Measurements from ENCODE around the gene REL.

The REL gene

DNA sequence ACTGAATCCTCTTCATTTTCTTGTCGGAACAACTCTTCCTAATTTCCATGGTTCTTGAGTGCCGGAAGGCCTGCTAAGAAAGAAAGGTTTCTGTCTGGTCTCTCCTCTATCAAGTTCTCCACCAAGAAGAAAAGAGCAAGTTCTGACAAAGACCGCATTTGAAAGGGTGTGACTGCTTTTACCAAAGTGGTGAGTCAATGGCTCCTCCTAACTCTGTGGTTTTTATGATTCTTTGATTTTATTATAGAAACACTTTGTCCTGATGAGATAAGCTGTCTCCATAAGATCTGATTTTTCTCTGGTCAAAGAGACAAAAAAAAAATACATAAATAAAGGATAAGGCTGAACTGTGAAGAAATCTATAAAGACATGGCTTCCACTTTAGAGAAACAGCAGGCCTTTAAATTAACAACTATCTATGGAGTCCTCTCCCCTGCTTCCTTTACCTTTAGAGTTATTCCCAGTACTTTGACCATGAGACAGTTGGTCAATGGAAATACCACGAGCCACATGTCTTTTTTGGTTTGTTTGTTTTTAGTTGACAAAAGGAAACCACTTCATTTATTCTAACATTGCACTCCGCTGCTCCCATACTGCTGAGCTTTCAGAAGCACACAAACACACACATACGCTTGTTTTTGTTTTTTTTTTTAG is 67.7 kb downstream of the REL start:
- TF ChIP-seq FOXP2 (optimal IDR thresholded peaks at IDR 0.05; ENCODE audit: borderline replicate concordance, extremely low read depth, extremely low read length, insufficient read depth) (no peak), SIN3A (IDR thresholded peaks at IDR 0.05; ENCODE audit: borderline replicate concordance, insufficient read depth, low read length) (no peak), POLR2AphosphoS5 (IDR thresholded peaks at IDR 0.05; ENCODE audit: low read depth, low read length) (no peak), TAF1 (IDR thresholded peaks at IDR 0.05; ENCODE audit: borderline replicate concordance, insufficient read depth, low read length) (no peak)
- TF ChIP-seq, protein P1, sequence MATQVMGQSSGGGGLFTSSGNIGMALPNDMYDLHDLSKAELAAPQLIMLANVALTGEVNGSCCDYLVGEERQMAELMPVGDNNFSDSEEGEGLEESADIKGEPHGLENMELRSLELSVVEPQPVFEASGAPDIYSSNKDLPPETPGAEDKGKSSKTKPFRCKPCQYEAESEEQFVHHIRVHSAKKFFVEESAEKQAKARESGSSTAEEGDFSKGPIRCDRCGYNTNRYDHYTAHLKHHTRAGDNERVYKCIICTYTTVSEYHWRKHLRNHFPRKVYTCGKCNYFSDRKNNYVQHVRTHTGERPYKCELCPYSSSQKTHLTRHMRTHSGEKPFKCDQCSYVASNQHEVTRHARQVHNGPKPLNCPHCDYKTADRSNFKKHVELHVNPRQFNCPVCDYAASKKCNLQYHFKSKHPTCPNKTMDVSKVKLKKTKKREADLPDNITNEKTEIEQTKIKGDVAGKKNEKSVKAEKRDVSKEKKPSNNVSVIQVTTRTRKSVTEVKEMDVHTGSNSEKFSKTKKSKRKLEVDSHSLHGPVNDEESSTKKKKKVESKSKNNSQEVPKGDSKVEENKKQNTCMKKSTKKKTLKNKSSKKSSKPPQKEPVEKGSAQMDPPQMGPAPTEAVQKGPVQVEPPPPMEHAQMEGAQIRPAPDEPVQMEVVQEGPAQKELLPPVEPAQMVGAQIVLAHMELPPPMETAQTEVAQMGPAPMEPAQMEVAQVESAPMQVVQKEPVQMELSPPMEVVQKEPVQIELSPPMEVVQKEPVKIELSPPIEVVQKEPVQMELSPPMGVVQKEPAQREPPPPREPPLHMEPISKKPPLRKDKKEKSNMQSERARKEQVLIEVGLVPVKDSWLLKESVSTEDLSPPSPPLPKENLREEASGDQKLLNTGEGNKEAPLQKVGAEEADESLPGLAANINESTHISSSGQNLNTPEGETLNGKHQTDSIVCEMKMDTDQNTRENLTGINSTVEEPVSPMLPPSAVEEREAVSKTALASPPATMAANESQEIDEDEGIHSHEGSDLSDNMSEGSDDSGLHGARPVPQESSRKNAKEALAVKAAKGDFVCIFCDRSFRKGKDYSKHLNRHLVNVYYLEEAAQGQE (IDR thresholded peaks at IDR 0.05; ENCODE audit: insufficient read depth in 1 of 2, low read depth in 2 of 2, low read length in 2 of 2): no peak

DNA sequence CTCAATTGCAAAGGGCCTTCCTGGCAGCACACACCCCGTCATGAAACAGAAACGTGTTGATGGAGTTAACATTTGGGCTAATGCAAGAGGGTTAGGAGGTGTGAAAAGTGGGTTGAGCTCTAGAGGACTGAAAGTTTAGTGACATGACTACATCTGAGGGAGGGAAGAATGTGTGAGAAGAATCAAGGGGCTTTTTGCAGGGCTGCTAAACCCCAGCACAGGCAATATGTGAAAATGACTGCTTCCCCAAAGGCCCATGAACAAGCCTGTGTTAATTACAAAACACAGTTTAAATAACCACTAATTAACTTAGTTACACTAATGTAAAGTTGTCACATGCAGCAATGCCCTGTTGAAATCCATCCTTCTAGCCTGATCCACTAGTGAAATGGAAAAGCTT is 72.8 kb downstream of the REL start:
- TF ChIP-seq, protein P1 (IDR thresholded peaks at IDR 0.05; ENCODE audit: insufficient read depth in 1 of 2, low read depth in 2 of 2, low read length in 2 of 2): no peak

DNA sequence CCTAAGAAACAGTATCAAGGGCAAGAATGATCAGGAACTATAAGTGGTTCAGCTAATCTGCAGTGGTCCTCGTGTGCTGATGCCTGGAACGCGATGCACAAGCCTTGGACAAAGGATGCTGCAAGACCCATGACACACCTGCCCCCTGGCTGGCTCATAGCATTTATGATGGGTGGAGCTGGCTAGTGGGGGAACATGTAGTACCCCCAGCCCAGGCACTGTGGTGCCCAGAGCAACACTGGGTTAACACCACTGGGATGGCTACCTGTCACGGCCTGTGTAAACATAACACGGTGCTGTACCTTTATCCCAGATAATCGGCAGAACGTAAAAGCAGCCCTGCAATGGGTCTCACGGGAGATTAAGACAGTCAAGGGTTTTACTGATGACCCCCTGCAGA is 75.8 kb downstream of the REL start:
- TF ChIP-seq FOXP2 (optimal IDR thresholded peaks at IDR 0.05; ENCODE audit: borderline replicate concordance, extremely low read depth, extremely low read length, insufficient read depth) (no peak), POLR2AphosphoS5 (IDR thresholded peaks at IDR 0.05; ENCODE audit: low read depth, low read length) (no peak), SIN3A (IDR thresholded peaks at IDR 0.05; ENCODE audit: borderline replicate concordance, insufficient read depth, low read length) (no peak)

DNA sequence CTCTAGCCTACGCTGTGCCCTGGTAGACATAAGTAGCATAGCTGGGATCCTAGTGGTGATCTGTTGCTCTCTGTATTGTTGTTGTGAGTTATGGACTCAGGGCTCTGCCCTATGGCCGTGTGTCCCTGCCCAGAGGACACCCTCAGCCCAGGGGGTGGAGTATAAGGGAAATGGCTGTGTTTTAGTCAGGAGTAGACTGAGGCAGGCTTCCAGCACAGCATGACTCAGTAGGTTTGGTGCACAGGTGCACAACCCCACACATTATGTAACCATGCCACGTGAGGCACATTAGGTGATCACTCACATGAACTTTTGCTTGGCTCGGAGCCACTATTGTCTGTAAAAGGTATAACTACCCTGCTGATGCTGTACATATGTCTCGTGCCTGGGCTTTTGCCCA is 76.3 kb downstream of the REL start:
- TF ChIP-seq POLR2AphosphoS5 (IDR thresholded peaks at IDR 0.05; ENCODE audit: low read depth, low read length) (no peak), TAF1 (IDR thresholded peaks at IDR 0.05; ENCODE audit: borderline replicate concordance, insufficient read depth, low read length) (no peak), FOXP2 (optimal IDR thresholded peaks at IDR 0.05; ENCODE audit: borderline replicate concordance, extremely low read depth, extremely low read length, insufficient read depth) (no peak), SIN3A (IDR thresholded peaks at IDR 0.05; ENCODE audit: borderline replicate concordance, insufficient read depth, low read length) (no peak)
- TF ChIP-seq, protein P1 (IDR thresholded peaks at IDR 0.05; ENCODE audit: insufficient read depth in 1 of 2, low read depth in 2 of 2, low read length in 2 of 2): no peak

DNA sequence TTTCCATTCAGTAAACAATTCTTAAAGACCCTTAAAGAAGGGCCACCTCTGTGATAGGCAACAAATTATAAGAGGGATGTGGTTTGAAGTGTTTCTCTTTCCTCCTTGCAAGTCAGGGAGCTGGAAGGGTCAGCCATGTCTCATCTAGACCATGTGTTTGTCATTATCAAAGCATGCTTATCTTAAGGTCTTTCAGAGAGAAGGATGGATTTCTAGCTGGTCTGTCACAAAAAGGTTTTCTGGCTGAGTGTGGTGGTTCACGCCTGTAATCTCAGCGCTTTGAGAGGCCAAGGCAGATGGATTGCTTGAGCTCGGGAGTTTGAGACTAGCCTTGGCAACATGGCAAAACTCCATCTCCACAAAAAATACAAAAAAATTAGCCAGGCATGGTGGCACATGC is 77.0 kb downstream of the REL start:
- TF ChIP-seq FOXP2 (optimal IDR thresholded peaks at IDR 0.05; ENCODE audit: borderline replicate concordance, extremely low read depth, extremely low read length, insufficient read depth) (no peak), POLR2AphosphoS5 (IDR thresholded peaks at IDR 0.05; ENCODE audit: low read depth, low read length) (no peak), SIN3A (IDR thresholded peaks at IDR 0.05; ENCODE audit: borderline replicate concordance, insufficient read depth, low read length) (no peak), TAF1 (IDR thresholded peaks at IDR 0.05; ENCODE audit: borderline replicate concordance, insufficient read depth, low read length) (no peak)
- TF ChIP-seq, protein P1 (IDR thresholded peaks at IDR 0.05; ENCODE audit: insufficient read depth in 1 of 2, low read depth in 2 of 2, low read length in 2 of 2): no peak
